K562 (cell line): ENCODE data around the gene MMP15. TPM values are rescaled to one million over a fixed set of nuclear protein-coding genes. Genes with fewer than 3 reads are reported as not detected.

Experiments used
- ATAC-seq: fragments of 200-7000 bp; cut with Tn5 transposase; 3 replicates; pipeline ENCODE4 v1.9.1; 2020; ENCODE audit warnings: moderate library complexity
- BruUV-seq: library from RNA; stranded (reverse); fragments of 400-500 nt; replicated peaks from 2 replicates; lab custom pipeline; 2021; lab: Mats Ljungman, UMichigan
- CTCF ChIA-PET: fragments of 300-600 bp; formaldehyde crosslinking; extraction: SDS; loops from one replicate; lab custom pipeline; 2021; ENCODE audit warnings: low intra/inter-chr PET ratio; lab: Yijun Ruan, JAX
- POLR2A ChIA-PET: fragments of 300-600, 350-650 bp; sonication (Branson Sonifier 250); formaldehyde crosslinking; extraction: SDS; loops from one replicate; lab custom pipeline; 2021; ENCODE audit warnings: antibody characterized with exemption, inconsistent platforms; lab: Yijun Ruan, JAX
- DNase-seq, 4 experiments: peaks; one replicate each; pipeline versions ENCODE4 v3.0.0 to v3.0.0-alpha.2; 2011 to 2018; ENCODE audit warnings: low spot score in 3 of 4, mixed read lengths in 3 of 4; ENCODE audit errors: extremely low read depth in 1 of 4
- FAIRE-seq: peaks from 2 replicates; lab custom pipeline; 2011; peaks lifted over from hg19 to GRCh38; lab: Jason Lieb, UNC
- H2AFZ ChIP-seq: 2 replicates; pipeline ENCODE4 v1.6.0; 2011; ENCODE audit warnings: low read depth, low read length, control low read depth, inconsistent platforms
- H3K27ac ChIP-seq: fragments of 200-600 bp; 3 replicates; pipeline ENCODE4 v1.8.0; 2011; ENCODE audit warnings: low read depth, mild to moderate bottlenecking, control low read depth, inconsistent platforms, low read length, moderate library complexity, mixed read lengths; ENCODE audit errors: extremely low read depth
- H3K27me3 ChIP-seq, 2 experiments: fragments of 300-600 bp in 1 of 2; 2 replicates in 1 of 2; 3 replicates in 1 of 2; pipeline versions ENCODE4 v1.6.0 to v1.8.0; 2011; ENCODE audit warnings: inconsistent platforms in 2 of 2, low read length in 2 of 2, mild to moderate bottlenecking in 1 of 2, mixed read lengths in 1 of 2, moderate library complexity in 1 of 2; ENCODE audit not compliant: control insufficient read depth in 2 of 2, insufficient read depth in 2 of 2
- H3K36me3 ChIP-seq: fragments of 300-600 bp; 3 replicates; pipeline ENCODE4 v1.8.0; 2011; ENCODE audit warnings: mild to moderate bottlenecking, low read length, inconsistent platforms; ENCODE audit not compliant: control insufficient read depth, insufficient read depth
- H3K4me1 ChIP-seq, 2 experiments: fragments of 200-600 bp in 1 of 2; replicated peaks in 1 of 2; 2 replicates in 1 of 2; 3 replicates in 1 of 2; pipeline versions ENCODE4 v1.5.1 to v1.8.0; 2011; ENCODE audit warnings: inconsistent platforms in 2 of 2, low read length in 2 of 2, mild to moderate bottlenecking in 1 of 2, mixed read lengths in 1 of 2, moderate library complexity in 1 of 2; ENCODE audit not compliant: control insufficient read depth in 2 of 2, insufficient read depth in 2 of 2
- H3K4me2 ChIP-seq: 2 replicates; pipeline ENCODE4 v1.6.1; 2011; ENCODE audit warnings: low read length, control low read depth, inconsistent platforms, mixed read lengths; ENCODE audit not compliant: insufficient read depth
- H3K4me3 ChIP-seq: fragments of 200-600 bp; sonication (generic), shearing (Covaris generic); 2 replicates; pipeline ENCODE4 v1.5.1; 2016; ENCODE audit warnings: control low read depth, inconsistent platforms
- H3K79me2 ChIP-seq: fragments of 200-600 bp; 3 replicates; pipeline ENCODE4 v1.8.0; 2011; ENCODE audit warnings: low read length, inconsistent platforms; ENCODE audit not compliant: control insufficient read depth, insufficient read depth
- H3K9ac ChIP-seq, 2 experiments: 2 replicates each; pipeline versions ENCODE4 v1.6.0 to v1.6.1; 2011; ENCODE audit warnings: low read depth in 2 of 2, low read length in 2 of 2, control low read depth in 1 of 2, inconsistent platforms in 1 of 2, mild to moderate bottlenecking in 1 of 2, mixed read lengths in 1 of 2; ENCODE audit not compliant: insufficient read depth in 1 of 2
- H3K9me1 ChIP-seq: one replicate; pipeline ENCODE4 v1.6.0; 2011; ENCODE audit warnings: inconsistent platforms, mild to moderate bottlenecking, low read length, moderate library complexity; ENCODE audit not compliant: control insufficient read depth, insufficient read depth
- H3K9me3 ChIP-seq: replicated peaks from 2 replicates; pipeline ENCODE4 v1.5.1; 2011; ENCODE audit warnings: low read depth, low read length, inconsistent platforms; ENCODE audit not compliant: control insufficient read depth, insufficient read depth
- H4K20me1 ChIP-seq: replicated peaks from 2 replicates; pipeline ENCODE4 v1.6.1; 2011; ENCODE audit warnings: low read length, inconsistent platforms, mixed read lengths; ENCODE audit not compliant: control insufficient read depth, insufficient read depth
- NR2C1 ChIP-seq, 2 experiments: fragments of 450-650 bp; IDR thresholded peaks; 2 replicates each; pipeline ENCODE4 v1.6.1; 2017; ENCODE audit warnings: mild to moderate bottlenecking in 2 of 2, antibody characterized with exemption in 1 of 2, inconsistent platforms in 1 of 2, missing compliant biosample characterization in 1 of 2, missing genetic modification characterization in 1 of 2
- SREBF2 ChIP-seq: sonication (generic); formaldehyde crosslinking; IDR thresholded peaks from 2 replicates; pipeline ENCODE4 v1.4.0; 2020; ENCODE audit warnings: mild to moderate bottlenecking, missing genetic modification reagents
- ZNF354B ChIP-seq: fragments of 250-450 bp; sonication (Bioruptor Pico); IDR thresholded peaks from 2 replicates; pipeline ENCODE4 v1.4.0; 2020
- ZNF830 ChIP-seq: fragments of 250-450 bp; sonication (Bioruptor Pico); IDR thresholded peaks from 2 replicates; pipeline ENCODE4 v1.5.0; 2021; ENCODE audit warnings: mild to moderate bottlenecking
- WGBS: fragments of 100-300 bp; shearing (Covaris generic); methylation state at CpG from one replicate; pipeline ENCODE4 v1.1.6; 2016; ENCODE audit warnings: low coverage, mixed read lengths; ENCODE audit not compliant: insufficient coverage; ENCODE audit errors: missing lambda C conversion rate; 5-methylcytosine and 5-hydroxymethylcytosine counted together
- in situ Hi-C: fragments of 300-500 bp; cut with MboI; formaldehyde crosslinking; loops from 4 replicates; pipeline ENCODE4 v1.15.0; 2018; ENCODE audit warnings: inconsistent platforms, mixed read lengths
- intact Hi-C: fragments of 100-400 bp; cut with micrococcal nuclease; formaldehyde crosslinking; loops from 2 replicates; pipeline ENCODE4 v1.14.2; 2022
- polyA plus RNA-seq, 8 experiments: library from polyadenylated mRNA; depleted of rRNA in 4 of 8; stranded (reverse) in 5 of 8; unstranded in 3 of 8; fragments of >200 nt; fragmentation: Nextera tagmentation in 2 of 8; fragmentation: Illumina TruSeq in 1 of 8; extraction: Ambion mirVana in 2 of 8; extraction: Trizol in 1 of 8; gene quantifications; 2 replicates each; pipeline versions ENCODE4 v1.2.1 to v1.2.3, GENCODE V29; 2011 to 2014; ENCODE audit warnings: inconsistent platforms in 1 of 8, missing spikeins in 1 of 8
- total RNA-seq, 7 experiments: library from RNA; depleted of rRNA in 6 of 7; stranded (reverse); fragments of >200 nt in 6 of 7; fragmentation: Illumina TruSeq in 2 of 7; extraction: Trizol in 2 of 7; gene quantifications; 2 replicates each; pipeline versions ENCODE4 v1.2.1 to v1.2.3, GENCODE V29; 2011 to 2021; ENCODE audit warnings: low replicate concordance in 1 of 7
- TF ChIP-seq, protein P1 (sequence below): sonication (generic); formaldehyde crosslinking; IDR thresholded peaks from 2 replicates; pipeline ENCODE4 v1.8.0; 2022; ENCODE audit warnings: missing genetic modification reagents, mild to moderate bottlenecking, borderline replicate concordance
- TF ChIP-seq, protein P2 (sequence below): IDR thresholded peaks from 2 replicates; pipeline ENCODE4 v1.6.1; 2011; ENCODE audit not compliant: insufficient read length; ENCODE audit errors: extremely low read depth
- TF ChIP-seq, protein P3 (sequence below): fragments of 250-450 bp; sonication (Bioruptor Pico); IDR thresholded peaks from 2 replicates; pipeline ENCODE4 v1.9.0; 2021; ENCODE audit warnings: mild to moderate bottlenecking
- TF ChIP-seq, protein P4 (sequence below): fragments of 250-450 bp; sonication (Bioruptor Pico); IDR thresholded peaks from 2 replicates; pipeline ENCODE4 v1.4.0; 2020; ENCODE audit warnings: mild to moderate bottlenecking, moderate library complexity

The MMP15 gene
- total and polyA plus RNA-seq, 9 of the 15 experiments (the other 6 are each of a cell fraction or from before 2014, with no cell fraction given): 0.01 to 20.4 (median 5.5) TPM

DNA sequence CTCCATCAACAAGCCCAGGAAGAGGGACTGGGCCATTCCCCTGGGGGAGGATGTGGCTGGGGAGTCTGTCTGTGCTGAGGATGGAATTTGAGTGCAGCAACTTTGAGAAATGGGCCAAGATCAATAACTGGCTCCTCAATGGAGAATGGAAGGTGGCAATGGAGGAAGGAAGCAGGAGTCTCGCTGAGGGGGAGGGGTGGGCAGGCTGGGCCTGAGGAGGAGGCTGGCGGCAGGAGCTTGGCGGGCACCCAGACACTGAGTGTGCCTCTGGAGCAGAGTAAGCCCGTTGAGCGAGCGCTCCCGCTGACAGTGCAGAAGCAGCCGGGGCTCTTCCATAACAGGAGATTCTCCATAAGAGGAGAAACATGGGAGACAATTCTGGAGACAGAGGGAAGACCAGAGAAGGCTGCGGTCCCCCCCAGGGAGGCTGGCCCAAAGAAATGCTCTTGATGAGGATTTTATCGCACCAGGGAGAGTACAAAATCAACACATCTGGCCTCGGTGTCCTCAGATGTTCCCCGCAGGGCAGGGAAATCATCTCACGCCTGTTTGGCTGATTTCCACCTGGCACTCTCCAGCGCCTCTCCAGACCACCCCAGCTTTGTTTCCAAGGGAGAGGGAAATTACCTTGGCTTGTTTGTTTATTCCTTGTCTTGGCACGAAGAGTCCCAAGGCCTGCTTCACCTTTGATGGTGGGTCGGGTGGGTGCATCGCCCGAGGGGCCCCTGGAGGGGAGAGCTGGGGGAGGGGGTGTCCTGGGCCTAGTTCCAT lies 2.8 kb upstream of the MMP15 start:
- DNase-seq: no peak
- Histone ChIP-seq H3K4me1 (peaks cover 12 to 41% of the 10 kb centered on the region in 2 experiments; a peak in 4 of 5 replicates), H3K4me2 (no peak overlapping the region), H3K36me3 (peaks cover 13% of the 10 kb centered on the region; the same call in 1 of the 3 replicates), H3K27me3 (no peaks in the 10 kb centered on the region), H3K9me1 (no peaks in the 10 kb centered on the region), H4K20me1 (no peaks in the 10 kb centered on the region), H3K4me3 (no peak overlapping the region), H3K27ac (no peak overlapping the region), H3K79me2 (peaks cover 17% of the 10 kb centered on the region; the same call in 2 of the 3 replicates), H3K9me3 (no peaks in the 10 kb centered on the region), H2AFZ (no peak overlapping the region), H3K9ac (peak overlapping the region in 1 of 2 experiments; percentile 47; a peak in 1 of 4 replicates)
- ChIA-PET CTCF (interaction anchor here (1.4 kb wide), 1 partner anchor 105 kb away, joined by 4 read pairs; no protein-coding TSS in a partner anchor), POLR2A (interaction anchor here (1.0 to 1.1 kb wide), 3 partner anchors 9 to 74 kb away, joined by 3 to 4 read pairs (median 4); no protein-coding TSS in a partner anchor)
- WGBS: 73% methylated on average over 18 of the region's 18 CpGs
- TF ChIP-seq, protein P1, sequence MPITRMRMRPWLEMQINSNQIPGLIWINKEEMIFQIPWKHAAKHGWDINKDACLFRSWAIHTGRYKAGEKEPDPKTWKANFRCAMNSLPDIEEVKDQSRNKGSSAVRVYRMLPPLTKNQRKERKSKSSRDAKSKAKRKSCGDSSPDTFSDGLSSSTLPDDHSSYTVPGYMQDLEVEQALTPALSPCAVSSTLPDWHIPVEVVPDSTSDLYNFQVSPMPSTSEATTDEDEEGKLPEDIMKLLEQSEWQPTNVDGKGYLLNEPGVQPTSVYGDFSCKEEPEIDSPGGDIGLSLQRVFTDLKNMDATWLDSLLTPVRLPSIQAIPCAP (CRISPR knock-in tag): no peak
- TF ChIP-seq, protein P2, sequence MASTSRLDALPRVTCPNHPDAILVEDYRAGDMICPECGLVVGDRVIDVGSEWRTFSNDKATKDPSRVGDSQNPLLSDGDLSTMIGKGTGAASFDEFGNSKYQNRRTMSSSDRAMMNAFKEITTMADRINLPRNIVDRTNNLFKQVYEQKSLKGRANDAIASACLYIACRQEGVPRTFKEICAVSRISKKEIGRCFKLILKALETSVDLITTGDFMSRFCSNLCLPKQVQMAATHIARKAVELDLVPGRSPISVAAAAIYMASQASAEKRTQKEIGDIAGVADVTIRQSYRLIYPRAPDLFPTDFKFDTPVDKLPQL: no peak
- TF ChIP-seq, protein P3, sequence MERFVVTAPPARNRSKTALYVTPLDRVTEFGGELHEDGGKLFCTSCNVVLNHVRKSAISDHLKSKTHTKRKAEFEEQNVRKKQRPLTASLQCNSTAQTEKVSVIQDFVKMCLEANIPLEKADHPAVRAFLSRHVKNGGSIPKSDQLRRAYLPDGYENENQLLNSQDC (CRISPR knock-in tag): no peak
- no peak for TF ChIP-seq ZNF354B (CRISPR knock-in tag)
- TF ChIP-seq SREBF2 (CRISPR knock-in tag): no peak
- no peak for TF ChIP-seq NR2C1 (IDR thresholded peaks at IDR 0.05)
- TF ChIP-seq NR2C1 (tag; IDR thresholded peaks at IDR 0.05): no peak
- TF ChIP-seq, protein P4, sequence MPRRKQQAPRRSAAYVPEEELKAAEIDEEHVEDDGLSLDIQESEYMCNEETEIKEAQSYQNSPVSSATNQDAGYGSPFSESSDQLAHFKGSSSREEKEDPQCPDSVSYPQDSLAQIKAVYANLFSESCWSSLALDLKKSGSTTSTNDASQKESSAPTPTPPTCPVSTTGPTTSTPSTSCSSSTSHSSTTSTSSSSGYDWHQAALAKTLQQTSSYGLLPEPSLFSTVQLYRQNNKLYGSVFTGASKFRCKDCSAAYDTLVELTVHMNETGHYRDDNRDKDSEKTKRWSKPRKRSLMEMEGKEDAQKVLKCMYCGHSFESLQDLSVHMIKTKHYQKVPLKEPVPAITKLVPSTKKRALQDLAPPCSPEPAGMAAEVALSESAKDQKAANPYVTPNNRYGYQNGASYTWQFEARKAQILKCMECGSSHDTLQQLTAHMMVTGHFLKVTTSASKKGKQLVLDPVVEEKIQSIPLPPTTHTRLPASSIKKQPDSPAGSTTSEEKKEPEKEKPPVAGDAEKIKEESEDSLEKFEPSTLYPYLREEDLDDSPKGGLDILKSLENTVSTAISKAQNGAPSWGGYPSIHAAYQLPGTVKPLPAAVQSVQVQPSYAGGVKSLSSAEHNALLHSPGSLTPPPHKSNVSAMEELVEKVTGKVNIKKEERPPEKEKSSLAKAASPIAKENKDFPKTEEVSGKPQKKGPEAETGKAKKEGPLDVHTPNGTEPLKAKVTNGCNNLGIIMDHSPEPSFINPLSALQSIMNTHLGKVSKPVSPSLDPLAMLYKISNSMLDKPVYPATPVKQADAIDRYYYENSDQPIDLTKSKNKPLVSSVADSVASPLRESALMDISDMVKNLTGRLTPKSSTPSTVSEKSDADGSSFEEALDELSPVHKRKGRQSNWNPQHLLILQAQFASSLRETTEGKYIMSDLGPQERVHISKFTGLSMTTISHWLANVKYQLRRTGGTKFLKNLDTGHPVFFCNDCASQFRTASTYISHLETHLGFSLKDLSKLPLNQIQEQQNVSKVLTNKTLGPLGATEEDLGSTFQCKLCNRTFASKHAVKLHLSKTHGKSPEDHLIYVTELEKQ (CRISPR knock-in tag): no peak
- no peak for TF ChIP-seq ZNF830 (CRISPR knock-in tag)
- no peak for FAIRE-seq
- BruUV-seq: no TSS peak
- in situ Hi-C loops: no loop called here
- intact Hi-C loops: loop anchor here (5.0 to 10.0 kb wide), 5 partner anchors 172 to 732 kb away; partner anchors contain the start of gene CSNK2A2
- ATAC-seq: no peak
